IMR-90 (cell line): ENCODE results near the gene AGK. TPM values are rescaled to one million over a fixed set of nuclear protein-coding genes. Genes with fewer than 3 reads are reported as not detected.

Experiments
- ATAC-seq: fragments of 200-7000 bp; cut with Tn5 transposase; 2 replicates; pipeline ENCODE4 v1.9.1; 2020; ENCODE audit warnings: low read depth, mild to moderate bottlenecking, moderate library complexity
- BruUV-seq: library from RNA; stranded (reverse); fragments of 400-500 nt; replicated peaks from 2 replicates; lab custom pipeline; 2021; lab: Mats Ljungman, UMichigan
- CTCF ChIA-PET: fragments of 300-600 bp; formaldehyde crosslinking; extraction: SDS; loops from one replicate; lab custom pipeline; 2021; ENCODE audit warnings: antibody characterized with exemption; lab: Yijun Ruan, JAX
- POLR2A ChIA-PET: fragments of 300-600 bp; sonication (Branson Sonifier 250); formaldehyde crosslinking; loops from one replicate; lab custom pipeline; 2022; ENCODE audit warnings: antibody characterized with exemption; ENCODE audit not compliant: unreplicated experiment; lab: Charles Lee
- DNase-seq: peaks from one replicate; pipeline ENCODE4 v3.0.0; 2013
- H2AFZ ChIP-seq: replicated peaks from 2 replicates; pipeline ENCODE3; 2013; ENCODE audit warnings: low read length, mild to moderate bottlenecking; ENCODE audit not compliant: poor library complexity
- H2AK5ac ChIP-seq: 2 replicates; pipeline ENCODE4 v1.6.1; 2013; ENCODE audit warnings: low read depth, low read length, inconsistent platforms
- H2AK9ac ChIP-seq: replicated peaks from 2 replicates; pipeline ENCODE3; 2013; ENCODE audit warnings: mild to moderate bottlenecking, low read depth, low read length, moderate library complexity; ENCODE audit not compliant: poor library complexity
- H2BK120ac ChIP-seq: 2 replicates; pipeline ENCODE4 v1.6.1; 2013; ENCODE audit warnings: low read depth, low read length, inconsistent platforms
- H2BK15ac ChIP-seq: 3 replicates; pipeline ENCODE4 v1.6.1; 2013; ENCODE audit warnings: low read depth, low read length, inconsistent platforms
- H2BK20ac ChIP-seq: 2 replicates; pipeline ENCODE4 v1.6.1; 2013; ENCODE audit warnings: low read depth, mild to moderate bottlenecking, inconsistent platforms, low read length, moderate library complexity
- H2BK5ac ChIP-seq: 2 replicates; pipeline ENCODE4 v1.6.1; 2013; ENCODE audit warnings: mild to moderate bottlenecking, low read depth, low read length, inconsistent platforms; ENCODE audit not compliant: poor library complexity, severe bottlenecking
- H3K14ac ChIP-seq: replicated peaks from 2 replicates; pipeline ENCODE4 v1.6.1; 2013; ENCODE audit warnings: low read depth, low read length, inconsistent platforms
- H3K18ac ChIP-seq: 2 replicates; pipeline ENCODE4 v1.6.1; 2013; ENCODE audit warnings: low read depth, low read length, control low read depth
- H3K23ac ChIP-seq: 2 replicates; pipeline ENCODE4 v1.6.1; 2013; ENCODE audit warnings: low read depth, low read length, inconsistent platforms
- H3K27ac ChIP-seq: 2 replicates; pipeline ENCODE4 v1.5.1; 2013; ENCODE audit warnings: mild to moderate bottlenecking, control low read depth, low read length; ENCODE audit not compliant: insufficient read depth
- H3K27me3 ChIP-seq: 2 replicates; pipeline ENCODE4 v1.6.1; 2013; ENCODE audit warnings: low read length; ENCODE audit not compliant: control insufficient read depth, insufficient read depth
- H3K36me3 ChIP-seq: 2 replicates; pipeline ENCODE4 v1.6.1; 2013; ENCODE audit warnings: low read length, mixed read lengths; ENCODE audit not compliant: control insufficient read depth, insufficient read depth
- H3K4ac ChIP-seq: 2 replicates; pipeline ENCODE4 v1.6.1; 2013; ENCODE audit warnings: low read depth, low read length, inconsistent platforms
- H3K4me1 ChIP-seq: 2 replicates; pipeline ENCODE4 v1.6.1; 2013; ENCODE audit warnings: low read length, mixed read lengths; ENCODE audit not compliant: control insufficient read depth, insufficient read depth
- H3K4me2 ChIP-seq: 2 replicates; pipeline ENCODE4 v1.6.1; 2013; ENCODE audit warnings: low read depth, mild to moderate bottlenecking, control low read depth, low read length, moderate library complexity
- H3K4me3 ChIP-seq: 2 replicates; pipeline ENCODE4 v1.5.1; 2013; ENCODE audit warnings: low read depth, mild to moderate bottlenecking, control low read depth, low read length, moderate library complexity; ENCODE audit not compliant: insufficient read depth
- H3K56ac ChIP-seq: 2 replicates; pipeline ENCODE4 v1.6.1; 2013; ENCODE audit warnings: low read length, inconsistent platforms; ENCODE audit not compliant: insufficient read depth; ENCODE audit errors: extremely low read depth
- H3K79me1 ChIP-seq, 2 experiments: 2 replicates each; pipeline ENCODE4 v1.6.1; 2013; ENCODE audit warnings: low read length in 2 of 2, inconsistent platforms in 1 of 2, low read depth in 1 of 2
- H3K9ac ChIP-seq: 2 replicates; pipeline ENCODE4 v1.6.1; 2013; ENCODE audit warnings: low read depth, low read length, control low read depth
- H3K9me1 ChIP-seq: 2 replicates; pipeline ENCODE4 v1.6.1; 2013; ENCODE audit warnings: low read length, inconsistent platforms; ENCODE audit not compliant: insufficient read depth
- H3K9me3 ChIP-seq: 2 replicates; pipeline ENCODE4 v1.6.1; 2013; ENCODE audit warnings: low read length; ENCODE audit not compliant: control insufficient read depth, insufficient read depth
- H4K20me1 ChIP-seq: 2 replicates; pipeline ENCODE4 v1.6.1; 2013; ENCODE audit warnings: low read length, inconsistent platforms; ENCODE audit not compliant: insufficient read depth
- H4K5ac ChIP-seq: 2 replicates; pipeline ENCODE4 v1.6.1; 2013; ENCODE audit warnings: mild to moderate bottlenecking, low read depth, low read length, control low read depth
- H4K8ac ChIP-seq, 2 experiments: 2 replicates each; pipeline ENCODE4 v1.6.1; 2013; ENCODE audit warnings: low read depth in 2 of 2, low read length in 2 of 2, control low read depth in 1 of 2, inconsistent platforms in 1 of 2
- H4K91ac ChIP-seq: 2 replicates; pipeline ENCODE4 v1.6.1; 2013; ENCODE audit warnings: low read depth, low read length, inconsistent platforms; ENCODE audit not compliant: insufficient read depth
- BHLHE40 ChIP-seq: fragments of 150-350 bp; IDR thresholded peaks from 2 replicates; pipeline ENCODE4 v1.6.1; 2016; ENCODE audit warnings: mild to moderate bottlenecking, low read depth, low read length
- CEBPB ChIP-seq: IDR thresholded peaks from 2 replicates; pipeline ENCODE4 v1.6.1; 2012; ENCODE audit warnings: low read depth, low read length, improper control_type of control experiment
- CHD1 ChIP-seq: IDR thresholded peaks from 2 replicates; pipeline ENCODE4 v1.6.1; 2012; ENCODE audit warnings: low read depth, low read length, improper control_type of control experiment
- MAFK ChIP-seq: IDR thresholded peaks from 2 replicates; pipeline ENCODE4 v1.6.1; 2012; ENCODE audit warnings: low read depth, low read length, improper control_type of control experiment
- POLR2A ChIP-seq: IDR thresholded peaks from 2 replicates; pipeline ENCODE4 v1.6.1; 2012; ENCODE audit warnings: mild to moderate bottlenecking, low read depth, low read length
- SMC3 ChIP-seq: fragments of 150-350 bp; IDR thresholded peaks from 2 replicates; pipeline ENCODE4 v1.6.1; 2016; ENCODE audit warnings: low read depth, mild to moderate bottlenecking, antibody characterized with exemption, low read length, moderate library complexity
- WGBS, 2 experiments: methylation state at CpG; one replicate each; pipeline versions ENCODE4 v1.1.5 to v1.1.7; 2013; ENCODE audit warnings: missing lambda C conversion rate in 2 of 2; ENCODE audit not compliant: insufficient read length in 1 of 2; ENCODE audit errors: extremely low coverage in 2 of 2; 5-methylcytosine and 5-hydroxymethylcytosine counted together
- dilution Hi-C: fragments of 300-500 bp; cut with HindIII; formaldehyde crosslinking; loops from one replicate; pipeline ENCODE4 v1.14.3; 2018; ENCODE audit warnings: low sequenced_read_pairs; ENCODE audit not compliant: unreplicated experiment
- in situ Hi-C: fragments of 300-500 bp; cut with MboI; formaldehyde crosslinking; loops from 3 replicates; pipeline ENCODE4 v1.14.3; 2019; ENCODE audit warnings: low sequenced_read_pairs, inconsistent platforms, mixed read lengths
- intact Hi-C: fragments of 100-400 bp; cut with micrococcal nuclease; formaldehyde crosslinking; loops from 2 replicates; pipeline ENCODE4 v1.10.0; 2022
- polyA plus RNA-seq, 3 experiments: library from polyadenylated mRNA; depleted of rRNA; stranded (reverse); fragments of >200 nt; gene quantifications; 2 replicates each; pipeline ENCODE4 v1.2.3, GENCODE V29; 2012; ENCODE audit warnings: low replicate concordance in 1 of 3
- total RNA-seq: library from RNA; depleted of rRNA; stranded (reverse); fragments of >200 nt; gene quantifications from 2 replicates; pipeline ENCODE4 v1.2.3, GENCODE V29; 2012
- TF ChIP-seq, protein P1 (sequence below): fragments of 150-350 bp; IDR thresholded peaks from 2 replicates; pipeline ENCODE4 v1.6.1; 2017; ENCODE audit warnings: mild to moderate bottlenecking, antibody characterized with exemption, low read length, low read depth

The AGK gene
- total and polyA plus RNA-seq, 2 of the 4 experiments (the other 2 are of a cell fraction), result 35.5 to 37.3 TPM

DNA sequence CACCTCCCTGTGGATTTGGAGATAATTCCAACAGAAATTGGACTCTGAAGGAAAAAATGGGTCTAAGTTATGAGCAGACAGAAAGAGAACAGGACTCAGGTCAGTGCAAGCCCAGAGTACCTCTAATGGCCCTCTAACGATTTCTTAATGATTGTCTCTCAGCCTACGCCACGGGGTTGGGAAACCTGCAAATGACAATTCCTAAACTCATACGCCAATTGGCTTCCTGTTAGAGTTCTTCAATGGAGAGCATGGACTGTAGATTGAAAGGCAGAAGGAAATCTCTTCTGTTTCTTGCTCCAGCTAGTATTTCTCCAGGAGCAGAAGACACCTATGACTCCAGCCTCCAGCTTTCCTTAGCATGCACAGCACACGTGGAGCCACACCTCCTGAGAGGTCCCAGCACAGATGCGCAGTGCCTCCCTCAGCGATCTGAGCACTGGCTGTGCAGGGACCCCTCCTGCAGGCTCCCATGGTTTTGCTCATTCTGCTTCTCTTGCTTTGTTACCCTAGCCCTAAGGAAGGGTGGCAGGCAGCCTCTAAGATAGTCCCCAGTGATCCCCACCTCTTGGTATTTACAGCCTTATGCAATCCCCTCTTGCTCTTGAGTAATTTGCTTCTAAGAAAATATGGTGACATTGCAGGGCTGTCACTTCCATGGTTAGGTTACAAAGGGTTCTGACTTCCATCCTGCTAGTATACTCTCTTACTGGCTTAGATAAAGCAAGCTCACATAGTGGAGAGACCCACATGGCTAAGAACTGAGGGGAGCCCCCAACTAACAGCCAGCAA, 120.7 kb downstream of the AGK start:
- Histone ChIP-seq H3K36me3 (peaks cover 1% of the 10 kb centered on the region; the same call in 1 of the 2 replicates), H3K4me2 (no peak overlapping the region), H4K5ac (no peak overlapping the region), H3K4ac (no peak overlapping the region), H4K20me1 (no peaks in the 10 kb centered on the region), H3K9me1 (no peaks in the 10 kb centered on the region), H3K79me1 (no peaks in the 10 kb centered on the region), H3K18ac (no peak overlapping the region), H3K4me3 (no peak overlapping the region), H2BK20ac (no peak overlapping the region), H3K4me1 (no peaks in the 10 kb centered on the region), H2AFZ (no peak overlapping the region), H2BK15ac (no peak overlapping the region), H3K14ac (no peak overlapping the region), H4K8ac (no peak overlapping the region), H3K27me3 (no peaks in the 10 kb centered on the region), H3K23ac (no peak overlapping the region), H3K9me3 (no peaks in the 10 kb centered on the region), H2BK5ac (no peak overlapping the region), H3K9ac (no peak overlapping the region), H3K56ac (no peak overlapping the region), H4K91ac (no peak overlapping the region), H2AK9ac (no peak overlapping the region), H2AK5ac (no peak overlapping the region), H3K27ac (no peak overlapping the region), H2BK120ac (no peak overlapping the region)
- DNase-seq, result no peak
- ATAC-seq, result no peak
- WGBS, 2 experiments, result 100% methylated on average over 2 of the region's 7 CpGs; no CpG with 5 or more reads in 1 of the 2 experiments
- in situ Hi-C loops, result no loop called here
- intact Hi-C loops, result no loop called here
- no TSS peak for BruUV-seq
- ChIA-PET POLR2A (no interaction called here), CTCF (interaction anchor here (0.9 kb wide), 1 partner anchor 9 kb away, joined by 3 read pairs; no protein-coding TSS in a partner anchor)
- dilution Hi-C loops, result no loop called here
- TF ChIP-seq SMC3 (no peak), MAFK (no peak), CEBPB (no peak), BHLHE40 (no peak), POLR2A (no peak), CHD1 (no peak)
- TF ChIP-seq, protein P1, sequence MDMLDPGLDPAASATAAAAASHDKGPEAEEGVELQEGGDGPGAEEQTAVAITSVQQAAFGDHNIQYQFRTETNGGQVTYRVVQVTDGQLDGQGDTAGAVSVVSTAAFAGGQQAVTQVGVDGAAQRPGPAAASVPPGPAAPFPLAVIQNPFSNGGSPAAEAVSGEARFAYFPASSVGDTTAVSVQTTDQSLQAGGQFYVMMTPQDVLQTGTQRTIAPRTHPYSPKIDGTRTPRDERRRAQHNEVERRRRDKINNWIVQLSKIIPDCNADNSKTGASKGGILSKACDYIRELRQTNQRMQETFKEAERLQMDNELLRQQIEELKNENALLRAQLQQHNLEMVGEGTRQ, result no peak
